H9 (cell line): Measurements from ENCODE around the gene STRIP1. TPM values are rescaled to one million over a fixed set of nuclear protein-coding genes. Genes with fewer than 3 reads are reported as not detected.
A peak's percentile ranks its signal among the peaks of the same experiment; 100 is the strongest.

Experiments used
- DNase-seq: peaks from one replicate; pipeline ENCODE4 v3.0.0-alpha.2; 2017
- H2AFZ ChIP-seq: one replicate; pipeline ENCODE4 v1.6.1; 2013; ENCODE audit warnings: mild to moderate bottlenecking, low read length, control low read depth, moderate library complexity
- H2AK5ac ChIP-seq: 2 replicates; pipeline ENCODE4 v1.6.1; 2013; ENCODE audit warnings: low read length, control low read depth, mixed read lengths; ENCODE audit not compliant: insufficient read length
- H2BK120ac ChIP-seq: one replicate; pipeline ENCODE4 v1.6.1; 2013; ENCODE audit warnings: low read depth, mild to moderate bottlenecking, low read length, control low read depth, inconsistent platforms; ENCODE audit not compliant: poor library complexity, severe bottlenecking
- H2BK12ac ChIP-seq: 2 replicates; pipeline ENCODE4 v1.6.1; 2013; ENCODE audit warnings: low read length, control low read depth, mixed read lengths, low read depth; ENCODE audit not compliant: insufficient read length
- H2BK15ac ChIP-seq: 2 replicates; pipeline ENCODE4 v1.6.1; 2013; ENCODE audit warnings: low read depth, low read length, control low read depth
- H2BK20ac ChIP-seq: one replicate; pipeline ENCODE4 v1.6.1; 2013; ENCODE audit warnings: low read depth, mild to moderate bottlenecking, low read length, control low read depth, inconsistent platforms; ENCODE audit not compliant: poor library complexity, severe bottlenecking
- H2BK5ac ChIP-seq: 2 replicates; pipeline ENCODE4 v1.6.1; 2013; ENCODE audit warnings: low read length, control low read depth, mixed read lengths; ENCODE audit not compliant: insufficient read length
- H3K14ac ChIP-seq: 2 replicates; pipeline ENCODE4 v1.6.1; 2013; ENCODE audit warnings: low read length, control low read depth; ENCODE audit not compliant: insufficient read depth
- H3K18ac ChIP-seq: 2 replicates; pipeline ENCODE4 v1.6.1; 2013; ENCODE audit warnings: low read depth, mild to moderate bottlenecking, mixed read lengths, low read length, control low read depth; ENCODE audit not compliant: insufficient read length
- H3K23ac ChIP-seq: 2 replicates; pipeline ENCODE4 v1.6.1; 2013; ENCODE audit warnings: low read length, control low read depth, mixed read lengths, low read depth; ENCODE audit not compliant: insufficient read length
- H3K23me2 ChIP-seq: 2 replicates; pipeline ENCODE4 v1.6.1; 2013; ENCODE audit warnings: low read depth, mild to moderate bottlenecking, mixed read lengths, low read length, control low read depth; ENCODE audit not compliant: insufficient read length, poor library complexity, severe bottlenecking
- H3K27ac ChIP-seq: 2 replicates; pipeline ENCODE4 v1.5.1; 2013; ENCODE audit warnings: low read length, control low read depth, mixed read lengths, low read depth; ENCODE audit not compliant: insufficient read length
- H3K27me3 ChIP-seq: 2 replicates; pipeline ENCODE4 v1.6.1; 2013; ENCODE audit warnings: low read length, control low read depth, inconsistent platforms; ENCODE audit not compliant: insufficient read depth
- H3K4ac ChIP-seq: 2 replicates; pipeline ENCODE4 v1.6.1; 2013; ENCODE audit warnings: low read depth, mild to moderate bottlenecking, control low read depth, inconsistent platforms, low read length, moderate library complexity
- H3K4me1 ChIP-seq: 2 replicates; pipeline ENCODE4 v1.6.1; 2013; ENCODE audit warnings: low read length, control low read depth, inconsistent platforms; ENCODE audit not compliant: insufficient read depth
- H3K4me2 ChIP-seq: 2 replicates; pipeline ENCODE4 v1.6.1; 2013; ENCODE audit warnings: low read length, control low read depth, mixed read lengths; ENCODE audit not compliant: insufficient read length, insufficient read depth
- H3K56ac ChIP-seq: 2 replicates; pipeline ENCODE4 v1.6.1; 2013; ENCODE audit warnings: low read depth, mild to moderate bottlenecking, mixed read lengths, low read length, control low read depth; ENCODE audit not compliant: insufficient read length
- H3K79me1 ChIP-seq: 2 replicates; pipeline ENCODE4 v1.6.1; 2013; ENCODE audit warnings: low read depth, mild to moderate bottlenecking, moderate library complexity, low read length, control low read depth, inconsistent platforms; ENCODE audit not compliant: insufficient read depth, poor library complexity, severe bottlenecking
- H3K79me2 ChIP-seq: 2 replicates; pipeline ENCODE4 v1.6.1; 2013; ENCODE audit warnings: low read length, control low read depth, inconsistent platforms; ENCODE audit not compliant: insufficient read depth
- H3K9ac ChIP-seq: 2 replicates; pipeline ENCODE4 v1.6.1; 2013; ENCODE audit warnings: low read length, control low read depth, mixed read lengths; ENCODE audit not compliant: insufficient read length; ENCODE audit errors: extremely low read depth
- H3K9me3 ChIP-seq: one replicate; pipeline ENCODE4 v1.6.1; 2013; ENCODE audit warnings: low read depth, low read length, inconsistent platforms; ENCODE audit not compliant: control insufficient read depth
- H3T11ph ChIP-seq: one replicate; pipeline ENCODE4 v1.6.1; 2013; ENCODE audit warnings: mild to moderate bottlenecking, low read length, control low read depth, inconsistent platforms
- H4K20me1 ChIP-seq: one replicate; pipeline ENCODE4 v1.6.1; 2013; ENCODE audit not compliant: control insufficient read depth, insufficient read length, insufficient read depth
- H4K5ac ChIP-seq: 2 replicates; pipeline ENCODE4 v1.6.1; 2013; ENCODE audit warnings: low read depth, mild to moderate bottlenecking, mixed read lengths, low read length, control low read depth; ENCODE audit not compliant: insufficient read length
- H4K8ac ChIP-seq: replicated peaks from 2 replicates; pipeline ENCODE4 v1.6.1; 2013; ENCODE audit warnings: low read length, control low read depth, mixed read lengths, low read depth; ENCODE audit not compliant: insufficient read length
- H4K91ac ChIP-seq: 2 replicates; pipeline ENCODE4 v1.6.1; 2013; ENCODE audit warnings: low read depth, mild to moderate bottlenecking, moderate library complexity, mixed read lengths, low read length, control low read depth; ENCODE audit not compliant: insufficient read length
- H3K27ac Mint-ChIP-seq, 3 experiments: 2 replicates in 2 of 3; 3 replicates in 1 of 3; pipeline ENCODE4 v1.8.0; 2020 to 2021; ENCODE audit warnings: mixed read lengths in 3 of 3, mild to moderate bottlenecking in 1 of 3, moderate library complexity in 1 of 3
- H3K27me3 Mint-ChIP-seq: 2 replicates; pipeline ENCODE4 v1.8.0; 2021; ENCODE audit warnings: low read depth, mild to moderate bottlenecking, moderate library complexity, mixed read lengths
- H3K36me3 Mint-ChIP-seq, 3 experiments: 2 replicates in 2 of 3; 3 replicates in 1 of 3; pipeline ENCODE4 v1.8.0; 2020 to 2021; ENCODE audit warnings: low read depth in 3 of 3, mixed read lengths in 3 of 3; ENCODE audit not compliant: insufficient read depth in 1 of 3
- H3K4me1 Mint-ChIP-seq, 2 experiments: 2 replicates each; pipeline ENCODE4 v1.8.0; 2020; ENCODE audit warnings: mixed read lengths in 2 of 2
- H3K4me3 Mint-ChIP-seq, 2 experiments: 2 replicates in 1 of 2; 3 replicates in 1 of 2; pipeline ENCODE4 v1.8.0; 2020 to 2021; ENCODE audit warnings: mild to moderate bottlenecking in 2 of 2, mixed read lengths in 2 of 2, moderate library complexity in 1 of 2
- H3K9me3 Mint-ChIP-seq, 2 experiments: 2 replicates in 1 of 2; 3 replicates in 1 of 2; pipeline ENCODE4 v1.8.0; 2020; ENCODE audit warnings: mild to moderate bottlenecking in 2 of 2, mixed read lengths in 2 of 2, moderate library complexity in 1 of 2
- WGBS: extraction: QIAGEN DNeasy Blood & Tissue Kit; methylation state at CpG from one replicate; pipeline ENCODE4 v1.1.7; 2013; ENCODE audit warnings: missing lambda C conversion rate, low lambda C conversion rate, mixed read lengths; ENCODE audit not compliant: insufficient read length; ENCODE audit errors: extremely low coverage; 5-methylcytosine and 5-hydroxymethylcytosine counted together
- total RNA-seq: library from RNA; stranded (reverse); gene quantifications from 2 replicates; pipeline ENCODE4 v1.2.1, GENCODE V29; 2021
- TF ChIP-seq, protein P1 (sequence below): fragments of 200-600 bp; sonication (generic); conservative IDR thresholded peaks from 3 replicates; pipeline ENCODE4 v1.8.0; 2021; ENCODE audit warnings: antibody characterized with exemption, mild to moderate bottlenecking

Gene STRIP1
- total RNA-seq, 1 experiment from 2014 or later, result 43.6 TPM

DNA sequence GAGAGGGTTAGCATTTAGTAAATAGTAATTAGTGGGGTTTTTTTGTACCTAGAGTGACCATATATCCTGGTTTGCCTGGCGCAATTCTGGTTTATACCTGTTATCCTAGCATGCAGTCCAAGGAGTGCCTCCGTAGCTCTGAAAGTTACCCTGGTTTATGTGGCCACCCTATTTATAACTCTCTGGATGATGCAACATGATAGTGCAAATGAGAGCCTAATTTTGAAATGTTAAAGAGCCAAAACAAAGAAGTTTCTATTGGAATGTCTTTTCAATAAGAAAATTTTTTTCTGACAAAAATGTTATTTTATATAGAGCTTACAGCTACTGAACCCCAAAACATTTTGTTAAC, 44.1 kb upstream of the STRIP1 start:
- H4K91ac ChIP-seq, result no peak overlapping the region
- no peak overlapping the region for H2BK12ac ChIP-seq
- no peak overlapping the region for H2BK15ac ChIP-seq
- H3K4ac ChIP-seq, result no peak overlapping the region
- H3K4me1 Mint-ChIP-seq, result peaks cover 21 to 32% of the 10 kb centered on the region in 2 experiments
- H3K27ac ChIP-seq, result no peak overlapping the region
- no peak overlapping the region for H3K9ac ChIP-seq
- no peak overlapping the region for H2AK5ac ChIP-seq
- no peaks in the 10 kb centered on the region for H3K27me3 Mint-ChIP-seq
- no peak overlapping the region for H3T11ph ChIP-seq
- H2BK120ac ChIP-seq, result no peak overlapping the region
- H3K14ac ChIP-seq, result no peak overlapping the region
- peaks cover 4% of the 10 kb centered on the region for H3K79me1 ChIP-seq
- no peak overlapping the region for H2BK20ac ChIP-seq
- H3K4me1 ChIP-seq, result peaks cover 2% of the 10 kb centered on the region; the same call in 1 of the 2 replicates
- H3K79me2 ChIP-seq, result peaks cover 16% of the 10 kb centered on the region; the same call in 1 of the 2 replicates
- no peaks in the 10 kb centered on the region for H3K27me3 ChIP-seq
- no peak overlapping the region for H4K8ac ChIP-seq
- no peaks in the 10 kb centered on the region for H3K9me3 ChIP-seq
- H4K5ac ChIP-seq, result no peak overlapping the region
- no peak overlapping the region for H3K18ac ChIP-seq
- no peaks in the 10 kb centered on the region for H4K20me1 ChIP-seq
- TF ChIP-seq, protein P1, sequence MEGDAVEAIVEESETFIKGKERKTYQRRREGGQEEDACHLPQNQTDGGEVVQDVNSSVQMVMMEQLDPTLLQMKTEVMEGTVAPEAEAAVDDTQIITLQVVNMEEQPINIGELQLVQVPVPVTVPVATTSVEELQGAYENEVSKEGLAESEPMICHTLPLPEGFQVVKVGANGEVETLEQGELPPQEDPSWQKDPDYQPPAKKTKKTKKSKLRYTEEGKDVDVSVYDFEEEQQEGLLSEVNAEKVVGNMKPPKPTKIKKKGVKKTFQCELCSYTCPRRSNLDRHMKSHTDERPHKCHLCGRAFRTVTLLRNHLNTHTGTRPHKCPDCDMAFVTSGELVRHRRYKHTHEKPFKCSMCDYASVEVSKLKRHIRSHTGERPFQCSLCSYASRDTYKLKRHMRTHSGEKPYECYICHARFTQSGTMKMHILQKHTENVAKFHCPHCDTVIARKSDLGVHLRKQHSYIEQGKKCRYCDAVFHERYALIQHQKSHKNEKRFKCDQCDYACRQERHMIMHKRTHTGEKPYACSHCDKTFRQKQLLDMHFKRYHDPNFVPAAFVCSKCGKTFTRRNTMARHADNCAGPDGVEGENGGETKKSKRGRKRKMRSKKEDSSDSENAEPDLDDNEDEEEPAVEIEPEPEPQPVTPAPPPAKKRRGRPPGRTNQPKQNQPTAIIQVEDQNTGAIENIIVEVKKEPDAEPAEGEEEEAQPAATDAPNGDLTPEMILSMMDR, result no peak
- H3K27ac Mint-ChIP-seq, result peak overlapping the region in 1 of 3 experiments; percentile 10; a peak in 2 of 7 replicates
- no peak for DNase-seq
- no peak overlapping the region for H3K23ac ChIP-seq
- no peaks in the 10 kb centered on the region for H3K9me3 Mint-ChIP-seq
- H3K4me3 Mint-ChIP-seq, result no peak overlapping the region
- no peak overlapping the region for H3K4me2 ChIP-seq
- H3K36me3 Mint-ChIP-seq, result peaks cover 3 to 13% (median 7%) of the 10 kb centered on the region in 3 experiments; a peak in 5 of 7 replicates
- H3K56ac ChIP-seq, result no peak overlapping the region
- H3K23me2 ChIP-seq, result peaks cover 3% of the 10 kb centered on the region
- H2BK5ac ChIP-seq, result no peak overlapping the region
- whole genome bisulfite sequencing, result no CpG with 5 or more reads among the region's 2 CpGs
- no peak overlapping the region for H2AFZ ChIP-seq
